AG10803 (cell line): ENCODE measurements around the gene C5orf58.
A peak's percentile ranks its signal among the peaks of the same experiment; 100 is the strongest.
"Not testable (repeated sequence)": the region's sequence is repeated elsewhere in the genome, so short reads cannot be mapped to it uniquely, and the experiment has no call there.

Experiments
- DNase-seq: peaks from one replicate; pipeline ENCODE4 v3.0.0; 2010; ENCODE audit warnings: low read depth
- H3K4me3 ChIP-seq: 2 replicates; pipeline ENCODE4 v1.5.1; 2011; ENCODE audit warnings: mild to moderate bottlenecking, low read length, control low read depth
- TF ChIP-seq, protein P1 (sequence below): conservative IDR thresholded peaks from 2 replicates; pipeline ENCODE4 v1.5.1; 2011; ENCODE audit warnings: mild to moderate bottlenecking, low read length, control low read depth, inconsistent platforms

C5orf58 gene

GRCh38 chr5:170248172-170248930 is 15.6 kb downstream of the C5orf58 start:
- no peak for DNase-seq
- H3K4me3 ChIP-seq: no peak overlapping the region
- TF ChIP-seq, protein P1, sequence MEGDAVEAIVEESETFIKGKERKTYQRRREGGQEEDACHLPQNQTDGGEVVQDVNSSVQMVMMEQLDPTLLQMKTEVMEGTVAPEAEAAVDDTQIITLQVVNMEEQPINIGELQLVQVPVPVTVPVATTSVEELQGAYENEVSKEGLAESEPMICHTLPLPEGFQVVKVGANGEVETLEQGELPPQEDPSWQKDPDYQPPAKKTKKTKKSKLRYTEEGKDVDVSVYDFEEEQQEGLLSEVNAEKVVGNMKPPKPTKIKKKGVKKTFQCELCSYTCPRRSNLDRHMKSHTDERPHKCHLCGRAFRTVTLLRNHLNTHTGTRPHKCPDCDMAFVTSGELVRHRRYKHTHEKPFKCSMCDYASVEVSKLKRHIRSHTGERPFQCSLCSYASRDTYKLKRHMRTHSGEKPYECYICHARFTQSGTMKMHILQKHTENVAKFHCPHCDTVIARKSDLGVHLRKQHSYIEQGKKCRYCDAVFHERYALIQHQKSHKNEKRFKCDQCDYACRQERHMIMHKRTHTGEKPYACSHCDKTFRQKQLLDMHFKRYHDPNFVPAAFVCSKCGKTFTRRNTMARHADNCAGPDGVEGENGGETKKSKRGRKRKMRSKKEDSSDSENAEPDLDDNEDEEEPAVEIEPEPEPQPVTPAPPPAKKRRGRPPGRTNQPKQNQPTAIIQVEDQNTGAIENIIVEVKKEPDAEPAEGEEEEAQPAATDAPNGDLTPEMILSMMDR: no peak

DNA sequence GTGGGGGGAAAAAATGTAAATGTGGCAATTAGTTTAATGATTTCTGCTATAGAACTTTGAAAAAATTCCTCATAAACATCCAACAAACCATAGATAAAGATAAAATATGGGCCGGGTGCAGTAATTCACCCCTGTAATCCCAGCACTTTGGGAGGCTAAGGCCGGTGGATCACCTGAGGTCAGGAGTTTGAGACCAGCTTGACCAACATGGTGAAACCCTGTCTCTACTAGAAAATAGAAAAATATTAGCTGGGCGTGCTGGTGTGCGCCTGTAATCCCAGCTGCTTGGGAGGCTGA is 16.1 kb downstream of the C5orf58 start:
- not testable (repeated sequence) for DNase-seq, H3K4me3 ChIP-seq

DNA sequence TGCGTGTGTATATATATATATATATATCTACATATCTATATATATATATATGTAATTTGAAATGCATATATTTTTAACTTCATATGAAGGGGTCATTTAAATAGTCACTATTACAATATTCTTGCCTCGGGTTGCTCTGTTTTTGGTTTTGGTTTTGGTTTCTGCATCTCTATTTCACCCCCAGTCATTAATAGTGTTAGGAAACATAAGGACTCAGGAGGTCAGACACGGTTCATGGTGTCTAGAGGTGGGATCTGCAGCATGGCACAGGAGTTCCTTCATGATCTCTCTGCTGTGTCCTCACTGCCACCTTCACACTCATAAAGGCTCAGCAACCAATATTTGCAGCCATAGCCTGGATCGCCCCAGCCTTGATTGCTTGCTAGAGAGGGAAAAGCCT is 16.6 kb downstream of the C5orf58 start:
- TF ChIP-seq, protein P1: no peak
- no peak for DNase-seq
- no peak overlapping the region for H3K4me3 ChIP-seq

- no peak for DNase-seq
- no peak overlapping the region for H3K4me3 ChIP-seq
- TF ChIP-seq, protein P1: no peak
These were observed 18.1 kb downstream of the C5orf58 start for GRCh38 chr5:170250810-170251317.

DNA sequence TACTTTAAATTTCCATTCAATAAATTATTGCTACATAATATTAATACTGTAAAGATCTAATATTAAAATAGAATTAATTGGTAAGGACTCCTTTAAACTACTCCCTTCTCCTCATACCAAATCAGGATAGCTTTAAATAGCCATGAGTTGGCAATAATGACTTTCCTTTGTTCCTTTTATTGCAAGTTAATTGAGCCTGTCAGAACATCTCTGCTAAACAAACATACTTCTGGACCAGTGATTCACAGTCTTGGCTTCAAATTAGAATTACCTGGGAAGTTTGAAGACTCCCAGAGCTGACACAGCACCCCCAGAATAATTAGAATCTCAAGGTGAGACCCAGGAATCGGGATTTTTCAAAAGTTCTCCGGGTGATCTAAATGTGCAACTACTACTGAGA is 18.7 kb downstream of the C5orf58 start:
- no peak for DNase-seq
- TF ChIP-seq, protein P1: no peak
- no peak overlapping the region for H3K4me3 ChIP-seq

DNA sequence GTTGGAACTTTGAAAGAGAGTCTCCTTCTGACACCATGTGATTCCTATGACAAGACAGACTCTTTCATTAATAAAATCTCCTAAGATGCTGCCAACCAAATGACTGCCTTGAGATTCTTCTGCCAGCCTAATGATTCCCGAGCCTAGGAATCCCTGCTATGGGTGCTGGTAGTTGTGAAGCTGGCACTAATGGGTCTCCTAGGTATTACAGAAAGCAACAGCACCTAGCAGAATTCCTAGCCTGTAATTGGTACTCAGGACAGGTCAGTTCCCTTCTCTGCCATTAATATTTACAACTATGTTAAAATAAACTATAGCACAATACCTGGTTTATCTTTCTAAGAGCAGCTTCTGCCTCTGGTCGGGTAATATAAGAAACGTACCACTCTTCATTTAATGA is 19.3 kb downstream of the C5orf58 start:
- TF ChIP-seq, protein P1: no peak
- no peak overlapping the region for H3K4me3 ChIP-seq
- DNase-seq: no peak

- DNase-seq: peak; percentile 10
- no peak overlapping the region for H3K4me3 ChIP-seq
- TF ChIP-seq, protein P1: no peak
These were observed 20.1 kb downstream of the C5orf58 start for GRCh38 chr5:170252720-170253350.
